Muscle of leg (tissue), 11 donors: ENCODE results near the gene ZNF827. TPM values are rescaled to one million over a fixed set of nuclear protein-coding genes. Genes with fewer than 3 reads are reported as not detected.

Source experiments
- DNase-seq: peaks from one replicate; pipeline ENCODE4 v3.0.0; 2013
- H3K27ac ChIP-seq: one replicate; pipeline ENCODE4 v1.5.1; 2013; ENCODE audit warnings: mild to moderate bottlenecking, low read length, control low read depth
- H3K27me3 ChIP-seq: one replicate; pipeline ENCODE4 v1.6.1; 2013; ENCODE audit warnings: low read length; ENCODE audit not compliant: control insufficient read depth, insufficient read depth
- H3K36me3 ChIP-seq: one replicate; pipeline ENCODE4 v1.6.1; 2013; ENCODE audit warnings: low read length; ENCODE audit not compliant: control insufficient read depth, insufficient read depth
- H3K4me1 ChIP-seq: one replicate; pipeline ENCODE4 v1.6.1; 2013; ENCODE audit warnings: low read length; ENCODE audit not compliant: control insufficient read depth, insufficient read depth
- H3K4me3 ChIP-seq: one replicate; pipeline ENCODE4 v1.5.1; 2013; ENCODE audit warnings: low read length, control low read depth
- H3K9me3 ChIP-seq: replicated peaks from 2 replicates; pipeline ENCODE4 v1.6.1; 2013; ENCODE audit warnings: low read depth, low read length; ENCODE audit not compliant: control insufficient read depth
- WGBS: methylation state at CpG from one replicate; pipeline ENCODE4 v1.1.5; 2013; ENCODE audit warnings: missing lambda C conversion rate; ENCODE audit not compliant: insufficient coverage; 5-methylcytosine and 5-hydroxymethylcytosine counted together
- polyA plus RNA-seq, 8 donors: library from polyadenylated mRNA; unstranded; fragments of 120-200 nt; gene quantifications; one replicate each; pipeline versions ENCODE4 v1.2.1 to v1.2.3, GENCODE V29; 2013; ENCODE audit warnings: inconsistent platforms in 1 of 8, low replicate concordance in 1 of 8; ENCODE audit not compliant: insufficient read length in 8 of 8, insufficient read depth in 1 of 8
- total RNA-seq: library from RNA; stranded (reverse); fragments of 120-200 nt; gene quantifications from one replicate; pipeline ENCODE4 v1.2.4, GENCODE V29; 2013

The ZNF827 gene
- total and polyA plus RNA-seq, 9 donors = 13.2 to 19.1 (median 16.2) TPM

DNA sequence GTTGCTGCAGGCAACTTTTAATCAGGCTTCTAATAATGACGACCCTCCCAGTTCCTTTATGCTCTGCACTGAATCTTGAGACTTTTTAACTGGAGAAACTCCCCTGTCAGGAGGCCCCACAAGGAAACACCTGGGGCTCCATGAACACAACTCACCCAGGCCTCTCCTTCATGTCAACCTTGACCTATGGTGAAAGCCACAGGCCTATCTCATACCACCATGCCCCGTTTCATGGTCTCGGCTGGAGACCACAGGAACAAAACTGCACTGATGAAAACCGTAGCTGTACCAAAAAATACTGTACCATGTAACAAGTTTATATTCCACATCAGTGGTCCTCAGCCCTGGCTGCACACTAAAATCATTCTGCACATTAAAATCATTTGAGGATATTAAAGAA, 57.0 kb downstream of the ZNF827 start:
- 71% methylated on average over 4 of the region's 4 CpGs for WGBS
- H3K36me3 ChIP-seq = peaks cover 18% of the 10 kb centered on the region
- DNase-seq = no peak
- no peak overlapping the region for H3K27ac ChIP-seq
- H3K9me3 ChIP-seq = no peaks in the 10 kb centered on the region
- H3K4me3 ChIP-seq = no peak overlapping the region
- peaks cover 17% of the 10 kb centered on the region for H3K4me1 ChIP-seq
- H3K27me3 ChIP-seq = no peaks in the 10 kb centered on the region

DNA sequence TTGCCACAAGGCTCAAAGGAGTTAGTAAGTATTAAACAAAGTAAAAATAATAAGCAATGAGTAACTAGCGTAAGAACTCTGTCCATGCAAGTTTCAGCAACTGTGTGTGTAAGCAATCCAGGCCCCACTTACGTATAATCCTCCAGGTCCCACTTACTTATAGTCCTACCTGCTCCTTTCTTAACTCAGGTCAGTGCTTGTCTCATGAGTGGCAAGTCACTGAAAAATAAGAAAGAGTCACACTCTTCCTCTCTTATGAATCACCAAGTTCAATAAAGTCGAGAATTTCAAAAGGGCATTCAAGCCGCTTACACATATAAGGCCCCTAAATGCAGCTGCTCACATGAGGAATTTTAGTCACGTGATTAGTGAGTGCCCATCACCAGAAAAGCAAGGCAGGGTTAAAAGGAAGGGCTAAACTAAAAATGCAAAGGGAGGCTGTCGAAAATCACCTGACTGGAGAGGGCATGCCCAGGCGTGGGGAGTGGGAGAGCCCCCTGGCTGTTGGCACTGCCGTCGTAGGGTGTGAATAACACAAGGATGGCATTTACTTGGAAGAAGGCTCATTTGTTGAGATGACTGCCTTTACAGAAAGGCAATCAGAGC, 58.2 kb downstream of the ZNF827 start:
- 94% methylated on average over 6 of the region's 9 CpGs for WGBS
- H3K36me3 ChIP-seq = peaks cover 14% of the 10 kb centered on the region

DNA sequence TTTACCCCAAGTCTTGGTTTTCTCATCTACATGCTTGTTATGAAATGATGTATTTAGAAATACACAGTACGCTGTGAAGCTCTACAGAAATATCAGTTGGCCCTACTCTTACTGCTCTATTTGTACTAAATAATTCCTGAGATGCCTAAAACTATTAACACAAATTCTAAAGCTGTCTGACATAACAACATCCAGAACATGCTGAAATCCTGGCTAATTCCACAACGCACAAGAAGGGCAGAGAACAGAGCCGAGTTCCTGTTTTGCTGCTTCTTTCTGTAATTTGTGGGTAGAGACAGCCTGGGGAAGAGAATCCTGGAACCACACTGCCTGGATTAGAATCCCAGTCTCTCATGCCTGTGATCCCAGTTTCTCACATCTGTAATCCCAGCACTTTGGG, 59.0 kb downstream of the ZNF827 start:
- Histone ChIP-seq H3K36me3 (peaks cover 11% of the 10 kb centered on the region), H3K4me3 (no peak overlapping the region), H3K4me1 (peaks cover 11% of the 10 kb centered on the region), H3K27ac (peak overlapping the region; percentile 29), H3K27me3 (no peaks in the 10 kb centered on the region), H3K9me3 (no peaks in the 10 kb centered on the region)
- no peak for DNase-seq
- WGBS = 0% methylated on average over 1 of the region's 3 CpGs

More for the DNA sequence above, 58.2 kb downstream of the ZNF827 start:
- H3K4me3 ChIP-seq = no peak overlapping the region
- no peaks in the 10 kb centered on the region for H3K27me3 ChIP-seq
- H3K4me1 ChIP-seq = peaks cover 11% of the 10 kb centered on the region
- H3K9me3 ChIP-seq = no peaks in the 10 kb centered on the region
- no peak overlapping the region for H3K27ac ChIP-seq
- DNase-seq = no peak

DNA sequence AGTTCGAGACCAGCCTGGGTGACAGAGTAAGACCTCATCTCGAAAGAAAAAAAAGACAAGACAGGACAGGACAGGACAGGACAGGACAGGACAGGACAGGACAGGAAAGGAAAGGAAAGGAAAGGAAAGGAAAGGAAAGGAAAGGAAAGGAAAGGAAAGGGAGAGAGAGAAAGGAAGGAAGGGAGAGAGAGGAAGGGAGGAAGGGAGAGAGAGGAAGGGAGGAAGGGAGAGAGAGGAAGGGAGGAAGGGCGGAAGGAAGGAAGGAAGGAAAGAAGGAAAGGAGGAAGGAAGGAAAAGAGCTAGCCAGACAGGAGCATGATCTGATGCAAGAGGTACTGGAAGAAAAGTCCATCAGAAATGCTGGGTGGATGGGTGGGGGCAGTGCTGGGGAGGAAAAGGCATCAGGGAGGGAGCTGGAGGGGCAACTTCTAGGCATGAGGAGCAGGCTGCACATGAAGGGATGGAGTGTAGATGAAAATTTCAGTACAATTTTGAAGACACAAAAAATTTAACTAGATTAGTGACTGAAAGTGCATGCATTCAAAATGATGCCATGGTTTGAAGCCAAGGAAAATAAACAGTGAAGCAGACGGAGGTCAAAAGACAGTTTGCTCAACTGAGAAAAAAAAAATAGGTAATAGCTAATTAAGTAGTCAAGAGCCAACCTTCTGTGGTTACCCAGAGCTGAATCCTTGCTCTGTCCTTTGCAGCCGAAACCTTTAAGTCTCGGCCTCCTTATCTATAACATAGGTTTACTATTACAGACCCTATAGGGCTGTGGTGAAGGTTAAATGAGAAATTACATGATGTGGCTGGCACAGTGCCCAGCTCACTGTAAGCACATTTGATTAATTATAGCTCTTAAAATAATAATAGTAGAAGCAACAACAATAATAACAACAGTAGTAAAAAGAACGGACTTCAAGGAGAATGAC, 59.9 kb downstream of the ZNF827 start:
- peak overlapping the region; percentile 54 for H3K27ac ChIP-seq
- WGBS = 79% methylated on average over 4 of the region's 7 CpGs
- peaks cover 9% of the 10 kb centered on the region for H3K36me3 ChIP-seq
- H3K27me3 ChIP-seq = no peaks in the 10 kb centered on the region
- H3K4me1 ChIP-seq = peaks cover 11% of the 10 kb centered on the region
- no peak overlapping the region for H3K4me3 ChIP-seq
- H3K9me3 ChIP-seq = no peaks in the 10 kb centered on the region
- DNase-seq = no peak

DNA sequence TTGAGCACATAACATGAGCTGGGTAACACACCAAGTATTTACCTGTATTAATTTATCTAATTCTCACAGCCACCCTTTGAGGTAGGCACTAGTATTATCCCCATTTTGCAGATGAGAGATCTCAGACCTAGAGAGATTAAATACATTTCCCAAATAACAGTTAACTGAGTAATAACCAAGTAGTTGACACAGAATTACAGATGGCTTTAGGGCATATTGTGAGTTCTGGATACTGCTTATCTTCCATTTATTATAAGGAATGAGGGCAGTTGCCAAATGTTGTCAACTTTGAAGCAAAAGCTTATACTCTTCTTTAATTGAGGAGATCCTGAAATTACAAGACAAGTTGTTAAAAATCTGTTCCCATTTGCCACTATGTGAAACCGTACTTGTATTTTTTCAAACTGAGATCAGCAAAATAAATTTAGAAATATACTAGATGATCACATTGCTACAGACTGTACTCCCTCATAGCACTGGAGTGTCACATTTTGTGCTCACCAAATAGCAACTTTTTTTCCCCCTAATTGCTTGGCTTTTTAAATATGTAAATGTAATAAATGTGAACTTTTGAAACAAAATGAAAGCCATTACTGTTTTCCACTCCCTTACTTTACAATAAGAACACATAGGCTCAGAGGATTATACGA, 62.0 kb downstream of the ZNF827 start:
- Histone ChIP-seq H3K9me3 (no peaks in the 10 kb centered on the region), H3K27ac (no peak overlapping the region), H3K27me3 (no peaks in the 10 kb centered on the region), H3K4me1 (peaks cover 3% of the 10 kb centered on the region), H3K4me3 (no peak overlapping the region), H3K36me3 (peaks cover 9% of the 10 kb centered on the region)
- WGBS = no CpG with 5 or more reads among the region's 2 CpGs
- DNase-seq = no peak

DNA sequence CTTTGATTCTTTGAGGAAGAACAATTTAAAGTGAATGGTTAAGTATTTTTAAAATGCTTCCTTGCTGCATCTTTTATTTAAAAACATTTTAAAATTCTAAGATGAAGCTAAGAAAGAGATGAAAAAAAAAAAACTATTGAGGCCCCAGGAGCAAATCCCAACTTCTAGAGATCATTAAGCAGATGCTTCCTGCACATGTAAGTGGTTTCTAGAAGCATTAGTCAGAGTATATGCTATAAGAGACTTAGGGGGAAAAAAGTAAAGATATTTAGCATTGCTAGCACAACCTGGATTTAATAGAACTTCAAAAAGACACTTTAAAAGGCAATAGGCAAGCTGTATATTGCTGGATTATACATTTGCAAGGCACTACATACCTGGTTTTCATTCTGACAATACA, 64.7 kb downstream of the ZNF827 start:
- H3K4me1 ChIP-seq = peaks cover 5% of the 10 kb centered on the region
- no peak overlapping the region for H3K27ac ChIP-seq
- H3K36me3 ChIP-seq = peaks cover 11% of the 10 kb centered on the region
- DNase-seq = no peak
- no peaks in the 10 kb centered on the region for H3K9me3 ChIP-seq
- no peaks in the 10 kb centered on the region for H3K27me3 ChIP-seq
- no peak overlapping the region for H3K4me3 ChIP-seq

DNA sequence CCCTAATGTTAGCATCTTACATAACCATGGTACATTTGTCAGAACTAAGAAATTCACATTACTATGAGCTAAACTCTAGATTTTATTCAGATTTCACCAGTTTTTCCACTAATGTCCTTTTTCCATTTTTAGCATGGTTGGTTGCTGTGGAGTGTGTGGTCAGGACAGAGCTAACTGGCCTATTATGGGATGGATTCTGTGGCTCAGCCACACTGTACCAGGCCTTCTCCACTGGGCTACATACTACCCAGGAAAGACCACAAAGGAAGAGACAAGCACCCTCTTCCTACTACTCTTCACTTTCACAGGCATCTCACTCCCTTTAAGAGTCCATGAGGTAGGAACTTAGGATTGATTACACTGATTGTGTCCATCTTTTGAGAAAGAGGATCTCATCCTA, 67.4 kb downstream of the ZNF827 start:
- peaks cover 10% of the 10 kb centered on the region for H3K36me3 ChIP-seq
- no peaks in the 10 kb centered on the region for H3K27me3 ChIP-seq
- H3K9me3 ChIP-seq = no peaks in the 10 kb centered on the region
- no peak overlapping the region for H3K27ac ChIP-seq
- H3K4me1 ChIP-seq = peaks cover 9% of the 10 kb centered on the region
- H3K4me3 ChIP-seq = no peak overlapping the region
- DNase-seq = no peak

DNA sequence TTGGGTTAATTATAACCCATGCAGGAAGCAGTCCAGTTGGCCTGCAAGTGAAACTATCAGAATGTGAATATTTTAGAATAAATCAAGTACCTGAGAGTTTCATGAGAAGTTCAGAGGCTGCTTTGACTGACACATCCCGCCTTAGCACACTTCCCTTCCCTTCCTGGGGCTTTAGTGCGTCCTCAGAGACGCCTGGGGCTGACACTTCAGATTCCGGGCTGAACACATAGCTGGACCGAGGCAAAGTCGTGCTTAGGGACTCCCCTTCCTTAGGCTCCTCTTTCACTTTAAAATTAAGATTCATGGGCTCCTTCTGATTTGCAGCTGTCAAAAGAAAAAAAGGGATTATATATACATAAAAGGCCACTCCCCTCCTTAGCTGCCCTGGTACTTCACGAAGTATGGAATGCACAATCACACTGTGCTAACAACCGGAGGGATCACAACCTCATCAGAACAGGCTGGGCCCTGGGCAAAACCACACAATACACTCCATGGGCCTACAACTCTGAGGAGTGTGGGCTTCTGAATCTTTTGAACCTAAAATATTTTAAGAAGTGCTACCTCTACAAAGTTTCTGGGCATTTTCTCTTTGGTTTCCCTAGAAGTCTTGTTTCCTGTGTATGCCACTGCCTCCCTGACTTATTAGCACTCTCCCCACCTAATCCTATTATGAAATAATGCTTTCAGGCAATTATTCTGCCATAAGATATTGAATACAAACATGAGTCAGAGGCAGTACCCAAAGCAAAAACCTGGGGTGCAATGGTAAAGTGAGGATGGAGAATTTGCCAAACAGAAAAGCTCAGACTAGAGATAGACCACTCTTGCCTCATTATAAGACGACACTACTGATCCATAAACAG, 68.2 kb downstream of the ZNF827 start:
- Histone ChIP-seq H3K36me3 (peaks cover 8% of the 10 kb centered on the region), H3K4me1 (peaks cover 13% of the 10 kb centered on the region), H3K27ac (no peak overlapping the region), H3K9me3 (no peaks in the 10 kb centered on the region), H3K4me3 (no peak overlapping the region), H3K27me3 (no peaks in the 10 kb centered on the region)
- no peak for DNase-seq
- WGBS = 83% methylated on average over 1 of the region's 9 CpGs

DNA sequence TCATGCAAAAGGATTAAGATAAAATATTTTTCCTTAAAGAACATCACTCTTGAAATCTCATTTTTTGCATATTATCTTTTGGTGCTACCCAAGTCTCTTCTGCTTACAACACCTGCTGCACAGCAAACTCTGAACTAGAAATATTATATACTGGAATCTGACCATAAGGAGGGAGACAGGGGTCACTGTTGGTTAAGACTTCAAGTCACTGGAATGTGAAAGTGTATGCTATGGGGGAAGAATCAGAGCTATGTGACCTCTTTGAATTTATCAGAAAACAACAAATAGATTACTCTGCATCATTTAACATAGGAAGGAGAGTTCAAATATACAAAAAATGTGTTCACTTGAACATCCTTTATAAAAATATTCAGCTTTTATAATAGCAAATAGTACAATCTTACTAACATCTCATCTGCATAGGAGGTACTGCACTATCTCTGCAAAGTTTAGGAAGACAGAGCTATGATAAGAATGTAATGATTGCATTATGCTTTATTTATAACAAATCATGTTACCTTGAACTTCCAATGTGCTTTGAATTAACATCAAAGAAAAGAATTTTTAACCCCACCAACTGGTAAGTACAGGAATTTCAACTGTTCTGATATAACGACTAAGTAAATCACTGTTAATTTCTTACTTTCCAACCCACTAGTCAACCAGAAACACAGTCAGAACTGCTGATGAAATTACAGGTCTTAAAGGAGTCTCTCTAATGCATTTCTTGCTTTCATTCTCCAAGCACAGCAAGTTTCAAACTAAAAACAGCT, 69.8 kb downstream of the ZNF827 start:
- Histone ChIP-seq H3K36me3 (peaks cover 9% of the 10 kb centered on the region), H3K9me3 (no peaks in the 10 kb centered on the region), H3K27me3 (no peaks in the 10 kb centered on the region), H3K4me3 (no peak overlapping the region), H3K4me1 (peaks cover 13% of the 10 kb centered on the region), H3K27ac (no peak overlapping the region)
- no CpG with 5 or more reads among the region's 1 CpG for whole genome bisulfite sequencing
- DNase-seq = no peak
